SK-N-MC (cell line): Measurements from ENCODE around the gene ABCC6.
"Not testable (repeated sequence)": the region's sequence is repeated elsewhere in the genome, so short reads cannot be mapped to it uniquely, and the experiment has no call there.

Experiments used
- EZH2 ChIP-seq: fragments of 200-600 bp; sonication (generic); IDR thresholded peaks from one replicate; pipeline ENCODE4 v1.6.1; 2017; ENCODE audit warnings: antibody characterized with exemption
- POLR2AphosphoS5 ChIP-seq: IDR thresholded peaks from 2 replicates; pipeline ENCODE4 v1.6.1; 2012; ENCODE audit warnings: mild to moderate bottlenecking, low read depth, low read length, borderline replicate concordance

GRCh38 chr16:16220449-16220848 lies 2.8 kb downstream of the ABCC6 start:
- not testable (repeated sequence) for TF ChIP-seq POLR2AphosphoS5, EZH2
